Naive thymus-derived CD4-positive, alpha-beta T cell (primary cell): ENCODE data around the gene ABCB11. TPM values are rescaled to one million over a fixed set of nuclear protein-coding genes. Genes with fewer than 3 reads are reported as not detected.
"Not testable (repeated sequence)": the region's sequence is repeated elsewhere in the genome, so short reads cannot be mapped to it uniquely, and the experiment has no call there.

ENCODE experiments used
- ATAC-seq: fragments of 150-1000 bp; cut with Tn5 transposase; 2 replicates; pipeline ENCODE4 v1.10.0; 2021; ENCODE audit warnings: mild to moderate bottlenecking, moderate library complexity
- CTCF ChIA-PET: fragments of 350-600 bp; sonication (Branson Sonifier 250); formaldehyde crosslinking; loops from one replicate; lab custom pipeline; 2021; ENCODE audit warnings: antibody characterized with exemption; lab: Charles Lee
- POLR2A ChIA-PET: fragments of 350-600 bp; sonication (Branson Sonifier 250); formaldehyde crosslinking; loops from one replicate; lab custom pipeline; 2021; ENCODE audit warnings: antibody characterized with exemption, inconsistent platforms; lab: Charles Lee
- DNase-seq, 9 donors: peaks; one replicate each; pipeline versions ENCODE4 v3.0.0 to v3.0.0-alpha.2; 2020 to 2022; ENCODE audit warnings: mixed read lengths in 1 of 9
- H3K27ac ChIP-seq: one replicate; pipeline ENCODE4 v1.7.0; 2013; ENCODE audit warnings: mild to moderate bottlenecking, low read depth, low read length, moderate library complexity
- H3K27me3 ChIP-seq, 2 donors: one replicate each; pipeline ENCODE4 v1.7.0; 2013; ENCODE audit warnings: low read length in 2 of 2, mild to moderate bottlenecking in 2 of 2, moderate library complexity in 2 of 2; ENCODE audit not compliant: control insufficient read depth in 2 of 2, insufficient read depth in 2 of 2
- H3K36me3 ChIP-seq, 3 experiments: 1 replicate in 2 of 3; 2 replicates in 1 of 3; pipeline ENCODE4 v1.7.0; 2013; ENCODE audit warnings: low read length in 3 of 3, mild to moderate bottlenecking in 3 of 3, moderate library complexity in 1 of 3; ENCODE audit not compliant: insufficient read depth in 3 of 3, control insufficient read depth in 2 of 3
- H3K4me1 ChIP-seq, 2 donors: one replicate each; pipeline ENCODE4 v1.7.0; 2013; ENCODE audit warnings: low read length in 2 of 2, mild to moderate bottlenecking in 2 of 2, moderate library complexity in 1 of 2; ENCODE audit not compliant: control insufficient read depth in 2 of 2, insufficient read depth in 2 of 2
- H3K4me3 ChIP-seq: 2 replicates; pipeline ENCODE4 v1.7.0; 2013; ENCODE audit warnings: mild to moderate bottlenecking, low read length
- H3K9me3 ChIP-seq, 3 experiments: 1 replicate in 2 of 3; 2 replicates in 1 of 3; pipeline ENCODE4 v1.7.0; 2013; ENCODE audit warnings: low read length in 3 of 3; ENCODE audit not compliant: control insufficient read depth in 2 of 3
- H3K27ac Mint-ChIP-seq, 9 donors: one replicate each; pipeline ENCODE4 v1.8.0; 2020 to 2022; ENCODE audit warnings: mixed read lengths in 9 of 9, mild to moderate bottlenecking in 8 of 9, moderate library complexity in 5 of 9, inconsistent platforms in 2 of 9
- H3K27me3 Mint-ChIP-seq, 5 donors: one replicate each; pipeline ENCODE4 v1.8.0; 2021 to 2022; ENCODE audit warnings: mixed read lengths in 5 of 5, mild to moderate bottlenecking in 1 of 5
- H3K36me3 Mint-ChIP-seq, 5 donors: one replicate each; pipeline ENCODE4 v1.8.0; 2020 to 2022; ENCODE audit warnings: mixed read lengths in 5 of 5, mild to moderate bottlenecking in 3 of 5, inconsistent platforms in 1 of 5
- H3K4me1 Mint-ChIP-seq, 7 donors: one replicate each; pipeline ENCODE4 v1.8.0; 2020 to 2022; ENCODE audit warnings: mixed read lengths in 7 of 7, mild to moderate bottlenecking in 3 of 7, inconsistent platforms in 1 of 7
- H3K4me3 Mint-ChIP-seq, 10 donors: one replicate each; pipeline ENCODE4 v1.8.0; 2020 to 2022; ENCODE audit warnings: mild to moderate bottlenecking in 10 of 10, mixed read lengths in 10 of 10, moderate library complexity in 6 of 10, inconsistent platforms in 2 of 10
- H3K9me3 Mint-ChIP-seq, 11 donors: one replicate each; pipeline ENCODE4 v1.8.0; 2020 to 2022; ENCODE audit warnings: mixed read lengths in 11 of 11, mild to moderate bottlenecking in 4 of 11, inconsistent platforms in 1 of 11, moderate library complexity in 1 of 11
- intact Hi-C, 2 donors: fragments of 100-400 bp; cut with micrococcal nuclease; formaldehyde crosslinking; loops; one replicate each; pipeline ENCODE4 v1.15.1; 2023
- polyA plus RNA-seq, 2 donors: library from polyadenylated mRNA; unstranded; fragments of 300-500 nt; fragmentation: Illumina TruSeq; gene quantifications; one replicate each; pipeline ENCODE4 v1.2.3, GENCODE V29; 2021
- total RNA-seq, 6 experiments: library from RNA in 5 of 6; stranded (reverse) in 5 of 6; gene quantifications; 1 replicate in 5 of 6; 2 replicates in 1 of 6; pipeline ENCODE4 v1.2.3 and lab custom pipeline; 2021 to 2026

Gene ABCB11
- total and polyA plus RNA-seq, 7 experiments from 2014 or later = not detected

- Mint-ChIP-seq H3K4me3 (no peak overlapping the region), H3K27me3 (peaks cover 4 to 17% (median 9%) of the 10 kb centered on the region in 5 donors), H3K4me1 (no peaks in the 10 kb centered on the region), H3K36me3 (no peaks in the 10 kb centered on the region), H3K27ac (no peak overlapping the region), H3K9me3 (peaks cover 0 to 2% (median 0%) of the 10 kb centered on the region in 11 donors)
- Histone ChIP-seq H3K27ac (no peak overlapping the region), H3K4me3 (no peak overlapping the region), H3K9me3 (no peaks in the 10 kb centered on the region), H3K27me3 (no peaks in the 10 kb centered on the region), H3K4me1 (no peaks in the 10 kb centered on the region), H3K36me3 (no peaks in the 10 kb centered on the region)
- intact Hi-C loops = no loop called here
- ATAC-seq (no peak), DNase-seq (no peak)
- CTCF ChIA-PET = no interaction called here
- POLR2A ChIA-PET = no interaction called here
These were observed 95.1 kb downstream of the ABCB11 start for GRCh38 chr2:168935810-168936581.

GRCh38 chr2:168934826-168935225, 96.3 kb downstream of the ABCB11 start:
- Histone ChIP-seq H3K27me3 (no peaks in the 10 kb centered on the region), H3K4me3 (no peak overlapping the region), H3K4me1 (no peaks in the 10 kb centered on the region), H3K27ac (no peak overlapping the region), H3K9me3 (no peaks in the 10 kb centered on the region), H3K36me3 (no peaks in the 10 kb centered on the region)
- intact Hi-C loops = no loop called here
- POLR2A ChIA-PET = no interaction called here
- CTCF ChIA-PET = no interaction called here
- H3K36me3 Mint-ChIP-seq = no peaks in the 10 kb centered on the region
- DNase-seq = no peak
- H3K9me3 Mint-ChIP-seq = peaks cover 0 to 2% (median 0%) of the 10 kb centered on the region in 11 donors
- peaks cover 4 to 24% (median 10%) of the 10 kb centered on the region in 5 donors for H3K27me3 Mint-ChIP-seq
- H3K4me3 Mint-ChIP-seq = no peak overlapping the region
- no peaks in the 10 kb centered on the region for H3K4me1 Mint-ChIP-seq
- no peak overlapping the region for H3K27ac Mint-ChIP-seq
- ATAC-seq = no peak

- H3K9me3 ChIP-seq, H3K4me3 Mint-ChIP-seq, H3K36me3 ChIP-seq, CTCF ChIA-PET, H3K27me3 ChIP-seq, intact Hi-C loops, H3K4me1 Mint-ChIP-seq, H3K9me3 Mint-ChIP-seq, DNase-seq, H3K4me3 ChIP-seq, POLR2A ChIA-PET, H3K27ac ChIP-seq, H3K27ac Mint-ChIP-seq, H3K4me1 ChIP-seq, H3K36me3 Mint-ChIP-seq, ATAC-seq: not testable (repeated sequence)
- peaks cover 5 to 49% (median 26%) of the 10 kb centered on the region in 5 donors for H3K27me3 Mint-ChIP-seq
These were observed 99.0 kb downstream of the ABCB11 start for GRCh38 chr2:168932174-168932573.

- CTCF ChIA-PET = no interaction called here
These were observed 100.9 kb downstream of the ABCB11 start for GRCh38 chr2:168930242-168930641.

GRCh38 chr2:168929031-168929430, 102.1 kb downstream of the ABCB11 start:
- Histone ChIP-seq H3K4me3 (no peak overlapping the region), H3K36me3 (no peaks in the 10 kb centered on the region), H3K27me3 (no peaks in the 10 kb centered on the region), H3K9me3 (no peaks in the 10 kb centered on the region), H3K4me1 (no peaks in the 10 kb centered on the region), H3K27ac (no peak overlapping the region)
- Mint-ChIP-seq H3K27me3 (peaks cover 5 to 60% (median 34%) of the 10 kb centered on the region in 5 donors), H3K9me3 (peaks cover 0 to 2% (median 0%) of the 10 kb centered on the region in 11 donors), H3K4me1 (no peaks in the 10 kb centered on the region), H3K36me3 (no peaks in the 10 kb centered on the region), H3K4me3 (no peak overlapping the region), H3K27ac (no peak overlapping the region)
- ATAC-seq = no peak
- POLR2A ChIA-PET = no interaction called here
- no peak for DNase-seq
- CTCF ChIA-PET = no interaction called here
- intact Hi-C loops = no loop called here

More at GRCh38 chr2:168930242-168930641, 100.9 kb downstream of the ABCB11 start:
- Mint-ChIP-seq H3K27me3 (peaks cover 5 to 57% (median 35%) of the 10 kb centered on the region in 5 donors), H3K4me3 (no peak overlapping the region), H3K36me3 (no peaks in the 10 kb centered on the region), H3K27ac (no peak overlapping the region), H3K4me1 (no peaks in the 10 kb centered on the region), H3K9me3 (peaks cover 0 to 2% (median 0%) of the 10 kb centered on the region in 11 donors)
- Histone ChIP-seq H3K4me3 (no peak overlapping the region), H3K27me3 (no peaks in the 10 kb centered on the region), H3K4me1 (no peaks in the 10 kb centered on the region), H3K36me3 (no peaks in the 10 kb centered on the region), H3K9me3 (no peaks in the 10 kb centered on the region), H3K27ac (no peak overlapping the region)
- POLR2A ChIA-PET = interaction anchor here (0.5 kb wide), 1 partner anchor 11 kb away, joined by 9 read pairs; no protein-coding TSS in a partner anchor
- no peak for ATAC-seq
- no peak for DNase-seq
- intact Hi-C loops = no loop called here

GRCh38 chr2:168928113-168928831, 102.9 kb downstream of the ABCB11 start:
- Histone ChIP-seq H3K27me3 (no peaks in the 10 kb centered on the region), H3K4me3 (no peak overlapping the region), H3K36me3 (no peaks in the 10 kb centered on the region), H3K9me3 (no peaks in the 10 kb centered on the region), H3K27ac (no peak overlapping the region), H3K4me1 (no peaks in the 10 kb centered on the region)
- no peak for DNase-seq
- Mint-ChIP-seq H3K27me3 (peaks cover 10 to 65% (median 39%) of the 10 kb centered on the region in 5 donors), H3K4me1 (no peaks in the 10 kb centered on the region), H3K9me3 (peaks cover 0 to 2% (median 0%) of the 10 kb centered on the region in 11 donors), H3K27ac (no peak overlapping the region), H3K36me3 (no peaks in the 10 kb centered on the region), H3K4me3 (no peak overlapping the region)
- POLR2A ChIA-PET = no interaction called here
- intact Hi-C loops = no loop called here
- CTCF ChIA-PET = interaction anchor here (0.6 kb wide), 1 partner anchor 19 kb away, joined by 3 read pairs; no protein-coding TSS in a partner anchor
- ATAC-seq = no peak
